NB4 (cell line): Measurements from ENCODE around the gene FKBP1B.

Experiments used
- DNase-seq: peaks from one replicate; pipeline ENCODE4 v3.0.0; 2010; ENCODE audit warnings: low read depth
- H3K4me3 ChIP-seq: one replicate; pipeline ENCODE4 v1.5.1; 2011; ENCODE audit warnings: mild to moderate bottlenecking, low read depth, low read length, moderate library complexity
- CTCF ChIP-seq: IDR thresholded peaks from one replicate; pipeline ENCODE4 v1.5.1; 2012; ENCODE audit warnings: low read depth, low read length
- MYC ChIP-seq: IDR thresholded peaks from 2 replicates; pipeline ENCODE4 v1.6.1; 2011; ENCODE audit warnings: low read depth, low read length
- POLR2A ChIP-seq: IDR thresholded peaks from 2 replicates; pipeline ENCODE4 v1.6.1; 2011; ENCODE audit warnings: mild to moderate bottlenecking; ENCODE audit not compliant: insufficient read length; ENCODE audit errors: extremely low read depth
- TF ChIP-seq, protein P1 (sequence below): IDR thresholded peaks from 2 replicates; pipeline ENCODE4 v1.6.1; 2011; ENCODE audit warnings: low read depth, low read length

The FKBP1B gene

GRCh38 chr2:24051833-24052232 lies 2.3 kb downstream of the FKBP1B start:
- DNase-seq: no peak
- H3K4me3 ChIP-seq: no peak overlapping the region
- TF ChIP-seq MYC: no peak
- no peak for TF ChIP-seq CTCF
- TF ChIP-seq POLR2A: no peak
- TF ChIP-seq, protein P1, sequence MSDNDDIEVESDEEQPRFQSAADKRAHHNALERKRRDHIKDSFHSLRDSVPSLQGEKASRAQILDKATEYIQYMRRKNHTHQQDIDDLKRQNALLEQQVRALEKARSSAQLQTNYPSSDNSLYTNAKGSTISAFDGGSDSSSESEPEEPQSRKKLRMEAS: no peak

GRCh38 chr2:24052951-24053350 lies 3.4 kb downstream of the FKBP1B start:
- TF ChIP-seq, protein P1: no peak
- TF ChIP-seq CTCF: no peak
- TF ChIP-seq MYC: no peak
- TF ChIP-seq POLR2A: no peak
- no peak for DNase-seq
- H3K4me3 ChIP-seq: no peak overlapping the region

DNA sequence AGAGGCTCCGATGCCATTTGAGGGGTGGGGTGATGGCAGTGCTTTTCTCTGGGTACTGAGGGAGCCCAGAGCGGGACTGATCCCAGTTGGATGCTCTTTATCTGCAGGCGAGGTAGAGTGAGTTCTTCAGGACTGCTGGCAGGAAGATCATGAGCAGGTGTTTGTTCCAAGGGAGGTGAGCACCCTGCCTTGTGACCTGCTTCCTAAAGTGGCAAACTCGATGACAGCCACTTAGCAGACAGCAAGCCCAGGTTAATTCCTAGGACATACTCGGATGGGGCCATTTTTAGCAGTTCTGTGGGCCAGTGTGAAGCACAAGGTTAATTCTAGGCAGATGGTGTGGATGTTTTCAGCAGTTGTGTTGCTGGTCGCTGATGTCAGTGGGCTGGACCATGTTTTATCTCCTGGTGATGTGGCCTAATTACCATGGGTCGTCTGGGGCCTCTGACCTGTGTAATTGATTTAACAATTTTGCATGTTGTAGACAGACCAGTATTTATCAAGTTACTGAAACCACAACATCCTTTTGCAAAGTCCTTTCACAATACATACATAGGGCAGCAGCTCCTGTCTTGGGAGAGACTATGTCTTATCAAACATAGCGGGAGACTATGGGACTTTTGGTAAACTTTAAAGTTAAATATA lies 4.9 kb downstream of the FKBP1B start:
- peak; percentile 57 for DNase-seq
- no peak overlapping the region for H3K4me3 ChIP-seq
- TF ChIP-seq CTCF (no peak), MYC (no peak), POLR2A (no peak)
- TF ChIP-seq, protein P1: no peak

- no peak overlapping the region for H3K4me3 ChIP-seq
- DNase-seq: no peak
- no peak for TF ChIP-seq POLR2A
- TF ChIP-seq CTCF: no peak
- no peak for TF ChIP-seq MYC
These were observed 6.2 kb downstream of the FKBP1B start for GRCh38 chr2:24055750-24056149.

DNA sequence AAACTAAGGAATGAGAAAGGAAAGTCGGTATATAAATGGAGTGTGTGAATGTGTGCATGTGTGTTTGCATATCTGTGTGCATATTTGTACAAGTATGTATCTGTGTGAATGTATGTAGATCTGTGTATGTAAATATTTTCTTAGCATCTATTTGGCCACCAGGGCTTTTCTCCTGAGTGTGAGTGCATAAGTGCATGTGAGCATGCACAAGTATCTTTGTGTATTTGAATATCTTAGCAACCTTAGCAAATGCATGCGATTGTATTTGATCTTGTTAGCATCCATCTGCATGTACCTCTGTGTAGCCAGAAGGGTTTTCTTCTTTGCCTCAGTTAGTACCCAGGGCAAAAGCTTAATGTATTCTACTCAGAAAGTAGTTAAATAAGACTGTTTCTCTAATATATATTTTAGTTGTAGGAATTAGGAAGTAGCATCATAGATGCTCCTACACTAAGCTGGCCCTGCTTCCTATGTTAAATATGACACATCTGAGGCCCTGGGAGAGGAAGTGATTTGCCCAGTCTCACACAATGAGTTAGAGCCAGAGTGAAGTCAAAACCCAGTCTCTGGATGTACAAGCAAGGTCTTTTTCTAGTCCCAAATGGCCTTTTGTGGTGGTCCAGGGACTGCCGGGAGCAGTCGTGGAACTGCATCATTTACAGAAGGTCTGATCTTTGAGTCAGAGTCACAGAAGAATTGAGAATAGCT lies 9.2 kb downstream of the FKBP1B start:
- H3K4me3 ChIP-seq: no peak overlapping the region
- no peak for TF ChIP-seq MYC
- TF ChIP-seq POLR2A: no peak
- TF ChIP-seq, protein P1: no peak
- TF ChIP-seq CTCF: no peak
- no peak for DNase-seq

DNA sequence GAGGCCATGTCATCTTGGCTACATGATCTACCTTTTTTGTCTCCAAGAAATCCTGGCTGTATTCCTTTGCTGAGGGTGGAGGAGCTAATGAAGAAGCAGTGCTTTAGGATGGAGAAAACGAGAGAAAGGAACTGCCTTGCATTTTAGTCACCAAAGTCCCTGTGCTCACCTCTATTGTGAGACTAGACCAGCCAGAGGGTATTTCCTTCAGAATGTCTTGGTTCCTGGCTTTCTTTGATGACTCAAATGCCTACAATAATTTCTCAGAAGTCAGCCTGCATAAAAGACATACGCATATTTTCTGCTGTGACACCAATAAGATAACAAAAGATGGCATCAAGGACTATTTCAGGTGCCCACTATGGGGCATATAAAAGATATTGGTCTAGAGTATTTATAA lies 15.8 kb downstream of the FKBP1B start:
- no peak overlapping the region for H3K4me3 ChIP-seq
- no peak for DNase-seq
- TF ChIP-seq, protein P1: no peak
- no peak for TF ChIP-seq POLR2A
- no peak for TF ChIP-seq CTCF
- no peak for TF ChIP-seq MYC
